A673 (cell line): ENCODE data around the gene LRRC3.

ENCODE experiments used
- CTCF ChIP-seq: fragments of 300-800, 200-600 bp; sonication (generic); conservative IDR thresholded peaks from 2 replicates; pipeline ENCODE4 v1.5.1; 2017; ENCODE audit warnings: low read depth, mild to moderate bottlenecking, antibody characterized with exemption, low read length, moderate library complexity, mixed read lengths
- EZH2 ChIP-seq: fragments of 200-600 bp; sonication (generic); IDR thresholded peaks from 2 replicates; pipeline ENCODE4 v1.6.1; 2017; ENCODE audit warnings: borderline replicate concordance, low read depth, mild to moderate bottlenecking, mixed read lengths, antibody characterized with exemption, low read length; ENCODE audit not compliant: poor library complexity, severe bottlenecking

GRCh38 chr21:44407493-44407892 is 47.8 kb upstream of the LRRC3 start:
- TF ChIP-seq CTCF (no peak), EZH2 (no peak)
